LNCAP (cell line): ENCODE data around the gene GBE1.

ENCODE experiments used
- CTCF ChIP-seq: fragments of 450-650 bp; IDR thresholded peaks from 2 replicates; pipeline ENCODE4 v1.5.1; 2017; ENCODE audit warnings: mild to moderate bottlenecking

Gene GBE1

DNA sequence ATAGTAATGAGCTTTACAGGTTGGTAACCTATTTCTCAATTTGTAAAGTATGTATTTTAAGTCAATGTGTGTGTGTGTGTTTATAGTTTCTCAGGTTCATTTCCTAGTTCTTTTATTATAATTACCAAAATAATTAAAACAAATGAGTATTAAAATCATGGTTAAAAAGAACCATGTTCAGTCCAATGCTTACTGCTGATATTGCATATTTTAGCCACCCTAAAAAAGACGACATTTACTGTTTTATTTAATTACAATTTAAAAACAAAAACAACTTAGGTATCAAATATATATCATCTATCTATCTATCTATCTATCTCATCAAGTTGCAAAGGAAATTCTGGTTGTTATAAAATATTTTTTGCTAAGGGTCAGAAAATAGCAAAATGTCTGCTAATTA is 203.3 kb downstream of the GBE1 start:
- no peak for TF ChIP-seq CTCF

DNA sequence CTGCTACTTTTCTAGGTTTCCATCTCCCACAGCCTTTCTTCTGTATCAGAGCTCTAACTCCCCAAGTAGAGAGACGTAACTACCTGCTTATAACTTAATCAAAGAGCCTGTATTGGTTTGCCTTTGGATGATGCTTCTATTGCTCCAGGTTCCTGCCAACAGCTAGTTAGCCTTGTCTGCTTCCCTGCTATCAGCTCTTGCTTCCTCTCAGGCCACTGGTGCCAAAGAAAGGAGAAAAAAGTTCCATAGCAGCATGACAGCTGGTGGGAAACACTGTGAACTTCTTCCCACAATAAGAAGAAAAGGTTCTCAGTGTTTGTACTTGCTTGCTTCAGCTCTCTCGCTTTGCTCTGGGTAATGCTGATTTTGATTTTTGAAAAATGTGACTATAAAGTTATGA is 206.6 kb downstream of the GBE1 start:
- TF ChIP-seq CTCF: no peak

GRCh38 chr3:81554388-81554787 is 207.1 kb downstream of the GBE1 start:
- TF ChIP-seq CTCF: no peak

GRCh38 chr3:81550415-81550814 is 211.0 kb downstream of the GBE1 start:
- TF ChIP-seq CTCF: no peak

DNA sequence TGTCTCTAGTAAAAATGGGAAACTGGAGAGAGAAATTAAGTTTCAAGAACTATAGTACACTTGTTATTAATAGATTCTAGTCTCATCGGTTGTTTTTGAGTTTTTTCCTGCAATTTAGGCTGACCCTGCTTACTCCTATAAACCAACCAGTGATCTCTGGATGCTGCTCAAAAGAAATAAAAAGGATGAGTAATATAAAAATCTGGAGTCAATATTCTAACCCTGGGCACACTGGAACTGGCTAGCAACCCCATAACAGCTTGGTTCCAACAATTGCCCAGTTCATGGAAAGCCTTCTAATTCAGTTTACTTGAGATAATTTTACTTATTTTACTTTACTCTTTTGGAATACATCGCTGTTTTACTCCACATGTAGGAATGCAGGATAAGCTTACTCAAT is 211.6 kb downstream of the GBE1 start:
- no peak for TF ChIP-seq CTCF

- no peak for TF ChIP-seq CTCF
These were observed 212.1 kb downstream of the GBE1 start for GRCh38 chr3:81549388-81549787.

GRCh38 chr3:81545572-81545971 is 215.9 kb downstream of the GBE1 start:
- TF ChIP-seq CTCF: no peak

DNA sequence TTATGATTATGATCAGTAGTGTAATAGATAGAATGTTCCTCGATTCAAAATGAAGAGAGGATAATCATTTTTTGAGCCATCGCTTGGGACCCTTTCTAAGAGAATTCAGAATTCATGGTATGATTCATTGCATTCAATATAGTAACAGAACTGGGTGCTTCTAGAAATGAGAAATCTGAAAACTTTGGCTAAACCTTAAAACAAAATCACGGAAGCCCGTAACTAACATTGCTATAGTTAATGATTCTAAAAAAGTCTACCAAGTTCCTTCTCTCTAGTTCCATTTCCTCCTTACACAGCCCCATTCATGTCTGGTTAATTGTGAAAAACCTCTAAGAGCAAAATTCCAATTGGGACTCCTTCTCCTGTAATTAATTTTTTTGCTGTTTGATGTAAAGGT is 217.1 kb downstream of the GBE1 start:
- TF ChIP-seq CTCF: no peak
